K562 (cell line): ENCODE data around the gene ECD. TPM values are rescaled to one million over a fixed set of nuclear protein-coding genes. Genes with fewer than 3 reads are reported as not detected.

Source experiments
- ATAC-seq: fragments of 200-7000 bp; cut with Tn5 transposase; 3 replicates; pipeline ENCODE4 v1.9.1; 2020; ENCODE audit warnings: moderate library complexity
- BruUV-seq: library from RNA; stranded (reverse); fragments of 400-500 nt; replicated peaks from 2 replicates; lab custom pipeline; 2021; lab: Mats Ljungman, UMichigan
- CTCF ChIA-PET: fragments of 300-600 bp; formaldehyde crosslinking; extraction: SDS; loops from one replicate; lab custom pipeline; 2021; ENCODE audit warnings: low intra/inter-chr PET ratio; lab: Yijun Ruan, JAX
- POLR2A ChIA-PET: fragments of 300-600, 350-650 bp; sonication (Branson Sonifier 250); formaldehyde crosslinking; extraction: SDS; loops from one replicate; lab custom pipeline; 2021; ENCODE audit warnings: antibody characterized with exemption, inconsistent platforms; lab: Yijun Ruan, JAX
- DNase-seq, 4 experiments: peaks; one replicate each; pipeline versions ENCODE4 v3.0.0 to v3.0.0-alpha.2; 2011 to 2018; ENCODE audit warnings: low spot score in 3 of 4, mixed read lengths in 3 of 4; ENCODE audit errors: extremely low read depth in 1 of 4
- FAIRE-seq: peaks from 2 replicates; lab custom pipeline; 2011; peaks lifted over from hg19 to GRCh38; lab: Jason Lieb, UNC
- H2AFZ ChIP-seq: 2 replicates; pipeline ENCODE4 v1.6.0; 2011; ENCODE audit warnings: low read depth, low read length, control low read depth, inconsistent platforms
- H3K27ac ChIP-seq: fragments of 200-600 bp; 3 replicates; pipeline ENCODE4 v1.8.0; 2011; ENCODE audit warnings: low read depth, mild to moderate bottlenecking, control low read depth, inconsistent platforms, low read length, moderate library complexity, mixed read lengths; ENCODE audit errors: extremely low read depth
- H3K27me3 ChIP-seq, 2 experiments: fragments of 300-600 bp in 1 of 2; 2 replicates in 1 of 2; 3 replicates in 1 of 2; pipeline versions ENCODE4 v1.6.0 to v1.8.0; 2011; ENCODE audit warnings: inconsistent platforms in 2 of 2, low read length in 2 of 2, mild to moderate bottlenecking in 1 of 2, mixed read lengths in 1 of 2, moderate library complexity in 1 of 2; ENCODE audit not compliant: control insufficient read depth in 2 of 2, insufficient read depth in 2 of 2
- H3K36me3 ChIP-seq: fragments of 300-600 bp; 3 replicates; pipeline ENCODE4 v1.8.0; 2011; ENCODE audit warnings: mild to moderate bottlenecking, low read length, inconsistent platforms; ENCODE audit not compliant: control insufficient read depth, insufficient read depth
- H3K4me1 ChIP-seq, 2 experiments: fragments of 200-600 bp in 1 of 2; replicated peaks in 1 of 2; 2 replicates in 1 of 2; 3 replicates in 1 of 2; pipeline versions ENCODE4 v1.5.1 to v1.8.0; 2011; ENCODE audit warnings: inconsistent platforms in 2 of 2, low read length in 2 of 2, mild to moderate bottlenecking in 1 of 2, mixed read lengths in 1 of 2, moderate library complexity in 1 of 2; ENCODE audit not compliant: control insufficient read depth in 2 of 2, insufficient read depth in 2 of 2
- H3K4me2 ChIP-seq: 2 replicates; pipeline ENCODE4 v1.6.1; 2011; ENCODE audit warnings: low read length, control low read depth, inconsistent platforms, mixed read lengths; ENCODE audit not compliant: insufficient read depth
- H3K4me3 ChIP-seq: fragments of 200-600 bp; sonication (generic), shearing (Covaris generic); 2 replicates; pipeline ENCODE4 v1.5.1; 2016; ENCODE audit warnings: control low read depth, inconsistent platforms
- H3K79me2 ChIP-seq: fragments of 200-600 bp; 3 replicates; pipeline ENCODE4 v1.8.0; 2011; ENCODE audit warnings: low read length, inconsistent platforms; ENCODE audit not compliant: control insufficient read depth, insufficient read depth
- H3K9ac ChIP-seq, 2 experiments: 2 replicates each; pipeline versions ENCODE4 v1.6.0 to v1.6.1; 2011; ENCODE audit warnings: low read depth in 2 of 2, low read length in 2 of 2, control low read depth in 1 of 2, inconsistent platforms in 1 of 2, mild to moderate bottlenecking in 1 of 2, mixed read lengths in 1 of 2; ENCODE audit not compliant: insufficient read depth in 1 of 2
- H3K9me1 ChIP-seq: one replicate; pipeline ENCODE4 v1.6.0; 2011; ENCODE audit warnings: inconsistent platforms, mild to moderate bottlenecking, low read length, moderate library complexity; ENCODE audit not compliant: control insufficient read depth, insufficient read depth
- H3K9me3 ChIP-seq: replicated peaks from 2 replicates; pipeline ENCODE4 v1.5.1; 2011; ENCODE audit warnings: low read depth, low read length, inconsistent platforms; ENCODE audit not compliant: control insufficient read depth, insufficient read depth
- H4K20me1 ChIP-seq: replicated peaks from 2 replicates; pipeline ENCODE4 v1.6.1; 2011; ENCODE audit warnings: low read length, inconsistent platforms, mixed read lengths; ENCODE audit not compliant: control insufficient read depth, insufficient read depth
- BRD9 ChIP-seq: fragments of 450-650 bp; IDR thresholded peaks from 2 replicates; pipeline ENCODE4 v1.6.1; 2018; ENCODE audit warnings: low read depth; ENCODE audit not compliant: partially characterized antibody
- FOSL1 ChIP-seq: fragments of 200-800 bp; sonication (Bioruptor generic); conservative IDR thresholded peaks from 2 replicates; pipeline ENCODE4 v1.6.1; 2016; ENCODE audit warnings: missing genetic modification characterization, missing compliant biosample characterization
- RB1 ChIP-seq: fragments of 450-650 bp; IDR thresholded peaks from 2 replicates; pipeline ENCODE4 v1.6.1; 2017; ENCODE audit warnings: low read depth, mild to moderate bottlenecking
- ZBTB11 ChIP-seq, 3 experiments: fragments of 200-800 bp in 1 of 3; fragments of 250-450 bp in 1 of 3; fragments of 450-650 bp in 1 of 3; sonication (Bioruptor Pico) in 1 of 3; sonication (Bioruptor generic) in 1 of 3; formaldehyde crosslinking in 1 of 3; IDR thresholded peaks; 2 replicates each; pipeline versions ENCODE4 v1.6.1 to v1.8.0; 2016 to 2022; ENCODE audit warnings: mild to moderate bottlenecking in 2 of 3, missing genetic modification characterization in 2 of 3, missing compliant biosample characterization in 1 of 3, moderate library complexity in 1 of 3
- ZBTB2 ChIP-seq: fragments of 450-650 bp; IDR thresholded peaks from 2 replicates; pipeline ENCODE4 v1.6.1; 2016; ENCODE audit warnings: antibody characterized with exemption
- ZC3H8 ChIP-seq: fragments of 450-650 bp; IDR thresholded peaks from 2 replicates; pipeline ENCODE4 v1.6.1; 2017
- ZNF398 ChIP-seq: fragments of 250-450 bp; sonication (Bioruptor Pico); IDR thresholded peaks from 2 replicates; pipeline ENCODE4 v1.8.0; 2021; ENCODE audit warnings: moderate library complexity, mild to moderate bottlenecking, inconsistent platforms
- ZNF431 ChIP-seq: sonication (generic); formaldehyde crosslinking; IDR thresholded peaks from 2 replicates; pipeline ENCODE4 v1.8.0; 2022; ENCODE audit warnings: mild to moderate bottlenecking, missing genetic modification reagents
- ZNF583 ChIP-seq: fragments of 250-450 bp; sonication (Bioruptor Pico); IDR thresholded peaks from 2 replicates; pipeline ENCODE4 v1.4.0; 2020
- ZNF695 ChIP-seq: fragments of 450-650 bp; formaldehyde crosslinking; IDR thresholded peaks from 2 replicates; pipeline ENCODE4 v1.4.0; 2020; ENCODE audit warnings: mild to moderate bottlenecking, moderate library complexity
- WGBS: fragments of 100-300 bp; shearing (Covaris generic); methylation state at CpG from one replicate; pipeline ENCODE4 v1.1.6; 2016; ENCODE audit warnings: low coverage, mixed read lengths; ENCODE audit not compliant: insufficient coverage; ENCODE audit errors: missing lambda C conversion rate; 5-methylcytosine and 5-hydroxymethylcytosine counted together
- in situ Hi-C: fragments of 300-500 bp; cut with MboI; formaldehyde crosslinking; loops from 4 replicates; pipeline ENCODE4 v1.15.0; 2018; ENCODE audit warnings: inconsistent platforms, mixed read lengths
- intact Hi-C: fragments of 100-400 bp; cut with micrococcal nuclease; formaldehyde crosslinking; loops from 2 replicates; pipeline ENCODE4 v1.14.2; 2022
- polyA plus RNA-seq, 8 experiments: library from polyadenylated mRNA; depleted of rRNA in 4 of 8; stranded (reverse) in 5 of 8; unstranded in 3 of 8; fragments of >200 nt; fragmentation: Nextera tagmentation in 2 of 8; fragmentation: Illumina TruSeq in 1 of 8; extraction: Ambion mirVana in 2 of 8; extraction: Trizol in 1 of 8; gene quantifications; 2 replicates each; pipeline versions ENCODE4 v1.2.1 to v1.2.3, GENCODE V29; 2011 to 2014; ENCODE audit warnings: inconsistent platforms in 1 of 8, missing spikeins in 1 of 8
- total RNA-seq, 7 experiments: library from RNA; depleted of rRNA in 6 of 7; stranded (reverse); fragments of >200 nt in 6 of 7; fragmentation: Illumina TruSeq in 2 of 7; extraction: Trizol in 2 of 7; gene quantifications; 2 replicates each; pipeline versions ENCODE4 v1.2.1 to v1.2.3, GENCODE V29; 2011 to 2021; ENCODE audit warnings: low replicate concordance in 1 of 7

ECD gene
- total and polyA plus RNA-seq, 9 of the 15 experiments (the other 6 are each of a cell fraction or from before 2014, with no cell fraction given): 33.5 to 79.9 (median 53.2) TPM

GRCh38 chr10:73139251-73139650 lies 28.6 kb downstream of the ECD start:
- Histone ChIP-seq H3K4me3 (no peak overlapping the region), H3K9me3 (no peaks in the 10 kb centered on the region), H3K4me2 (no peak overlapping the region), H3K4me1 (no peaks in the 10 kb centered on the region), H3K36me3 (peaks cover 73% of the 10 kb centered on the region), H3K9ac (no peak overlapping the region), H3K27me3 (no peaks in the 10 kb centered on the region), H3K9me1 (no peaks in the 10 kb centered on the region), H3K79me2 (no peaks in the 10 kb centered on the region), H3K27ac (no peak overlapping the region), H2AFZ (no peak overlapping the region), H4K20me1 (no peaks in the 10 kb centered on the region)
- POLR2A ChIA-PET: interaction anchor here (0.6 to 1.1 kb wide), 4 partner anchors 20 to 52 kb away, joined by 3 to 8 read pairs (median 3); partner anchors contain the start of gene P4HA1
- FAIRE-seq (no peak), DNase-seq (no peak), ATAC-seq (no peak)
- WGBS: 66% methylated on average over 2 of the region's 2 CpGs
- intact Hi-C loops (no loop called here), in situ Hi-C loops (no loop called here)
- CTCF ChIA-PET: no interaction called here
- no TSS peak for BruUV-seq
- TF ChIP-seq BRD9: no peak
- TF ChIP-seq RB1: no peak
- TF ChIP-seq ZNF398: no peak
- no peak for TF ChIP-seq ZBTB2
- no peak for TF ChIP-seq FOSL1 (tag)
- no peak for TF ChIP-seq ZNF431 (CRISPR knock-in tag)
- TF ChIP-seq ZNF583 (CRISPR knock-in tag): no peak
- TF ChIP-seq ZNF695 (CRISPR knock-in tag): no peak
- no peak for TF ChIP-seq ZC3H8
- no peak for TF ChIP-seq ZBTB11 (CRISPR knock-in tag; IDR thresholded peaks at IDR 0.05)
